ENCODE results near the gene SCAF8.
"Not testable (repeated sequence)": the region's sequence is repeated elsewhere in the genome, so short reads cannot be mapped to it uniquely, and the experiment has no call there.

SCAF8 gene

GRCh38 chr6:154733626-154734382 lies 588 bp downstream of the SCAF8 start:
- peak; percentile 98 for DNase-seq (ENCODE audit: low spot score)

- no peak for DNase-seq (ENCODE audit: low spot score)
Observed at GRCh38 chr6:154736618-154737259, 3.5 kb downstream of the SCAF8 start.

- DNase-seq (ENCODE audit: low spot score), result no peak
Observed at GRCh38 chr6:154737424-154737823, 4.2 kb downstream of the SCAF8 start.

GRCh38 chr6:154738551-154738961 lies 5.3 kb downstream of the SCAF8 start:
- DNase-seq (ENCODE audit: low spot score), result no peak

- no peak for DNase-seq (ENCODE audit: low spot score)
Observed at GRCh38 chr6:154740658-154741057, 7.4 kb downstream of the SCAF8 start.

- no peak for DNase-seq (ENCODE audit: low spot score)
Observed at GRCh38 chr6:154742891-154743290, 9.7 kb downstream of the SCAF8 start.

- DNase-seq (ENCODE audit: low spot score), result not testable (repeated sequence)
Observed at GRCh38 chr6:154744029-154744745, 11.0 kb downstream of the SCAF8 start.

GRCh38 chr6:154745243-154745642 lies 12.0 kb downstream of the SCAF8 start:
- DNase-seq (ENCODE audit: low spot score), result no peak

GRCh38 chr6:154749341-154749740 lies 16.1 kb downstream of the SCAF8 start:
- no peak for DNase-seq (ENCODE audit: low spot score)

- no peak for DNase-seq (ENCODE audit: low spot score)
Observed at GRCh38 chr6:154751011-154751800, 18.0 kb downstream of the SCAF8 start.

- DNase-seq (ENCODE audit: low spot score), result no peak
Observed at GRCh38 chr6:154752022-154752421, 18.8 kb downstream of the SCAF8 start.

GRCh38 chr6:154754152-154754551 lies 20.9 kb downstream of the SCAF8 start:
- DNase-seq (ENCODE audit: low spot score), result no peak

GRCh38 chr6:154757352-154758050 lies 24.3 kb downstream of the SCAF8 start:
- DNase-seq (ENCODE audit: low spot score), result no peak

- no peak for DNase-seq (ENCODE audit: low spot score)
Observed at GRCh38 chr6:154758125-154758524, 24.9 kb downstream of the SCAF8 start.

- DNase-seq (ENCODE audit: low spot score), result no peak
Observed at GRCh38 chr6:154763650-154764049, 30.4 kb downstream of the SCAF8 start.

- no peak for DNase-seq (ENCODE audit: low spot score)
Observed at GRCh38 chr6:154765273-154765672, 32.1 kb downstream of the SCAF8 start.

- no peak for DNase-seq (ENCODE audit: low spot score)
Observed at GRCh38 chr6:154766288-154766687, 33.1 kb downstream of the SCAF8 start.

- DNase-seq (ENCODE audit: low spot score), result no peak
Observed at GRCh38 chr6:154767003-154767723, 33.9 kb downstream of the SCAF8 start.

- DNase-seq (ENCODE audit: low spot score), result no peak
Observed at GRCh38 chr6:154768280-154768679, 35.1 kb downstream of the SCAF8 start.

GRCh38 chr6:154773610-154774089 lies 40.4 kb downstream of the SCAF8 start:
- no peak for DNase-seq (ENCODE audit: low spot score)

- DNase-seq (ENCODE audit: low spot score), result not testable (repeated sequence)
Observed at GRCh38 chr6:154779157-154779556, 45.9 kb downstream of the SCAF8 start.

All from HuH-7 (cell line).